Gastrocnemius medialis (tissue), 4 donors: ENCODE data around the gene ANKRD12.

Experiments used
- POLR2A ChIP-seq, 2 donors: fragments of 450-650 bp; IDR thresholded peaks; one replicate each; pipeline ENCODE4 v1.6.1; 2017; ENCODE audit warnings: antibody characterized with exemption in 2 of 2, mild to moderate bottlenecking in 2 of 2, moderate library complexity in 2 of 2
- TF ChIP-seq, protein P1 (sequence below), 5 experiments: fragments of 450-650 bp in 3 of 5; fragments of 200-600 bp in 2 of 5; sonication (generic) in 2 of 5; IDR thresholded peaks in 4 of 5; conservative IDR thresholded peaks in 1 of 5; 1 replicate in 4 of 5; 2 replicates in 1 of 5; pipeline ENCODE4 v1.5.1; 2016 to 2019; ENCODE audit warnings: antibody characterized with exemption in 5 of 5, mild to moderate bottlenecking in 3 of 5, moderate library complexity in 3 of 5

- TF ChIP-seq, protein P1, sequence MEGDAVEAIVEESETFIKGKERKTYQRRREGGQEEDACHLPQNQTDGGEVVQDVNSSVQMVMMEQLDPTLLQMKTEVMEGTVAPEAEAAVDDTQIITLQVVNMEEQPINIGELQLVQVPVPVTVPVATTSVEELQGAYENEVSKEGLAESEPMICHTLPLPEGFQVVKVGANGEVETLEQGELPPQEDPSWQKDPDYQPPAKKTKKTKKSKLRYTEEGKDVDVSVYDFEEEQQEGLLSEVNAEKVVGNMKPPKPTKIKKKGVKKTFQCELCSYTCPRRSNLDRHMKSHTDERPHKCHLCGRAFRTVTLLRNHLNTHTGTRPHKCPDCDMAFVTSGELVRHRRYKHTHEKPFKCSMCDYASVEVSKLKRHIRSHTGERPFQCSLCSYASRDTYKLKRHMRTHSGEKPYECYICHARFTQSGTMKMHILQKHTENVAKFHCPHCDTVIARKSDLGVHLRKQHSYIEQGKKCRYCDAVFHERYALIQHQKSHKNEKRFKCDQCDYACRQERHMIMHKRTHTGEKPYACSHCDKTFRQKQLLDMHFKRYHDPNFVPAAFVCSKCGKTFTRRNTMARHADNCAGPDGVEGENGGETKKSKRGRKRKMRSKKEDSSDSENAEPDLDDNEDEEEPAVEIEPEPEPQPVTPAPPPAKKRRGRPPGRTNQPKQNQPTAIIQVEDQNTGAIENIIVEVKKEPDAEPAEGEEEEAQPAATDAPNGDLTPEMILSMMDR (IDR thresholded peaks at IDR 0.05 in 4 of 5, conservative IDR thresholded peaks at IDR 0.05 in 1 of 5): no peak
- no peak for TF ChIP-seq POLR2A (IDR thresholded peaks at IDR 0.05)
These were observed 103.1 kb downstream of the ANKRD12 start for GRCh38 chr18:9239720-9240119.
